HepG2 (cell line): Measurements from ENCODE around the gene COMT. TPM values are rescaled to one million over a fixed set of nuclear protein-coding genes. Genes with fewer than 3 reads are reported as not detected.

Experiments
- AGO1 ChIP-seq: fragments of 200-400 bp; formaldehyde crosslinking; IDR thresholded peaks from 2 replicates; pipeline ENCODE4 v1.6.1; 2017; ENCODE audit warnings: mild to moderate bottlenecking, low read depth, low read length, moderate library complexity; ENCODE audit not compliant: poor library complexity, severe bottlenecking
- DDIT3 ChIP-seq: sonication (generic); formaldehyde crosslinking; IDR thresholded peaks from 2 replicates; pipeline ENCODE4 v1.4.0; 2020; ENCODE audit warnings: mild to moderate bottlenecking, missing genetic modification reagents
- FOXP4 ChIP-seq: sonication (generic); formaldehyde crosslinking; IDR thresholded peaks from 2 replicates; pipeline ENCODE4 v1.4.0; 2020; ENCODE audit warnings: missing genetic modification reagents
- MATR3 ChIP-seq: sonication (generic); formaldehyde crosslinking; IDR thresholded peaks from 2 replicates; pipeline ENCODE4 v1.4.0; 2020; ENCODE audit warnings: missing genetic modification reagents
- MED8 ChIP-seq: sonication (generic); formaldehyde crosslinking; IDR thresholded peaks from 2 replicates; pipeline ENCODE4 v1.8.1; 2023; ENCODE audit warnings: mild to moderate bottlenecking, missing genetic modification reagents; ENCODE audit not compliant: insufficient replicate concordance
- NFKBIZ ChIP-seq: IDR thresholded peaks from 2 replicates; pipeline ENCODE4 v1.6.1; 2018; ENCODE audit warnings: missing genetic modification reagents, missing compliant biosample characterization
- RBFOX2 ChIP-seq: fragments of 200-400 bp; formaldehyde crosslinking; IDR thresholded peaks from 2 replicates; pipeline ENCODE4 v1.6.1; 2017; ENCODE audit warnings: low read depth, mild to moderate bottlenecking, low read length
- RERE ChIP-seq: IDR thresholded peaks from 2 replicates; pipeline ENCODE4 v1.6.1; 2016; ENCODE audit warnings: low read depth, missing genetic modification reagents, missing compliant biosample characterization
- ZGPAT ChIP-seq: IDR thresholded peaks from 2 replicates; pipeline ENCODE4 v1.6.1; 2016; ENCODE audit warnings: mild to moderate bottlenecking
- ZNF224 ChIP-seq: sonication (generic); formaldehyde crosslinking; IDR thresholded peaks from 2 replicates; pipeline ENCODE4 v1.5.0; 2020; ENCODE audit warnings: mild to moderate bottlenecking, missing genetic modification reagents
- ZNF549 ChIP-seq: sonication (generic); formaldehyde crosslinking; IDR thresholded peaks from 2 replicates; pipeline ENCODE4 v1.5.0; 2020; ENCODE audit warnings: missing genetic modification reagents
- ZNF775 ChIP-seq: sonication (generic); formaldehyde crosslinking; IDR thresholded peaks from 2 replicates; pipeline ENCODE4 v1.4.0; 2020; ENCODE audit warnings: missing genetic modification reagents, mild to moderate bottlenecking, moderate library complexity, borderline replicate concordance
- polyA plus RNA-seq, 8 experiments: library from polyadenylated mRNA; depleted of rRNA in 3 of 8; stranded (reverse) in 7 of 8; unstranded in 1 of 8; fragments of >200 nt; fragmentation: Illumina TruSeq in 4 of 8; extraction: Trizol in 4 of 8; gene quantifications; 2 replicates each; pipeline versions ENCODE4 v1.2.1 to v1.2.3, GENCODE V29; 2011 to 2016; ENCODE audit warnings: low read depth in 4 of 8, missing spikeins in 1 of 8, mixed read lengths in 1 of 8; ENCODE audit not compliant: insufficient read depth in 1 of 8
- total RNA-seq, 5 experiments: library from RNA; depleted of rRNA; stranded (reverse); fragments of >200 nt; fragmentation: Illumina TruSeq; extraction: Trizol; gene quantifications; 2 replicates each; pipeline ENCODE4 v1.2.3, GENCODE V29; 2016; ENCODE audit warnings: low read depth in 1 of 5

COMT gene
- total and polyA plus RNA-seq, 2 of the 13 experiments (the other 11 are each of a cell fraction or from before 2014, with no cell fraction given): 156 to 162 TPM

GRCh38 chr22:19971276-19972124 is 29.9 kb downstream of the COMT start (continued):
- no peak for TF ChIP-seq FOXP4 (CRISPR knock-in tag)
- TF ChIP-seq ZGPAT: 0 out of 2 replicates have a peak, but pooled peaks have one; percentile 23
- TF ChIP-seq AGO1: peak; percentile 66
- no peak for TF ChIP-seq DDIT3 (CRISPR knock-in tag)
- TF ChIP-seq MATR3: no peak
- TF ChIP-seq MED8 (CRISPR knock-in tag): no peak
- no peak for TF ChIP-seq ZNF549
- TF ChIP-seq ZNF775 (CRISPR knock-in tag): no peak
- TF ChIP-seq NFKBIZ: no peak
- peak; percentile 78 for TF ChIP-seq RBFOX2
- TF ChIP-seq RERE (CRISPR knock-in tag): 0 out of 2 replicates have a peak, but pooled peaks have one; percentile 3
- TF ChIP-seq ZNF224: no peak
